ENCODE results near the gene EIF1AD. TPM values are rescaled to one million over a fixed set of nuclear protein-coding genes. Genes with fewer than 3 reads are reported as not detected.
A peak's percentile ranks its signal among the peaks of the same experiment; 100 is the strongest.

EIF1AD gene
- total RNA-seq, 1 donor from 2014 or later, result 50.6 TPM

- DNase-seq (ENCODE audit: extremely low spot score in 2 of 2), result no peak
- Histone ChIP-seq H3K36me3 (peaks cover 5 to 51% of the 10 kb centered on the region in 2 donors), H3K9me3 (no peaks in the 10 kb centered on the region), H3K4me1 (no peaks in the 10 kb centered on the region), H3K27me3 (no peaks in the 10 kb centered on the region), H3K4me3 (no peak overlapping the region), H3K27ac (no peak overlapping the region)
- TF ChIP-seq POLR2AphosphoS5 (IDR thresholded peaks at IDR 0.05; ENCODE audit: insufficient read depth in 1 of 2, low read depth in 1 of 2) (no peak), CTCF (IDR thresholded peaks at IDR 0.05) (no peak), POLR2A (IDR thresholded peaks at IDR 0.05) (no peak)
- intact Hi-C loops (cut with DNase I), result no loop called here
These were observed 29.8 kb downstream of the EIF1AD start for GRCh38 chr11:65972116-65972515.

- no peaks in the 10 kb centered on the region for H3K9me3 ChIP-seq
- DNase-seq (ENCODE audit: extremely low spot score in 2 of 2), result no peak
- TF ChIP-seq POLR2A (IDR thresholded peaks at IDR 0.05), result no peak
- TF ChIP-seq CTCF (IDR thresholded peaks at IDR 0.05), result no peak
- TF ChIP-seq POLR2AphosphoS5 (IDR thresholded peaks at IDR 0.05; ENCODE audit: insufficient read depth in 1 of 2, low read depth in 1 of 2), result no peak
- H3K4me1 ChIP-seq, result peaks cover 8% of the 10 kb centered on the region
- no peaks in the 10 kb centered on the region for H3K27me3 ChIP-seq
- H3K27ac ChIP-seq, result no peak overlapping the region
- intact Hi-C loops (cut with DNase I), result no loop called here
- peaks cover 5 to 66% of the 10 kb centered on the region in 2 donors for H3K36me3 ChIP-seq
- H3K4me3 ChIP-seq, result no peak overlapping the region
These were observed 33.1 kb downstream of the EIF1AD start for GRCh38 chr11:65968600-65969482.

GRCh38 chr11:65967329-65967934 is 34.5 kb downstream of the EIF1AD start:
- no peak overlapping the region for H3K4me3 ChIP-seq
- peaks cover 5 to 66% of the 10 kb centered on the region in 2 donors for H3K36me3 ChIP-seq
- H3K4me1 ChIP-seq, result peaks cover 22% of the 10 kb centered on the region
- H3K27ac ChIP-seq, result no peak overlapping the region
- H3K27me3 ChIP-seq, result no peaks in the 10 kb centered on the region
- TF ChIP-seq POLR2A (IDR thresholded peaks at IDR 0.05) (no peak), CTCF (IDR thresholded peaks at IDR 0.05) (no peak), POLR2AphosphoS5 (IDR thresholded peaks at IDR 0.05; ENCODE audit: insufficient read depth in 1 of 2, low read depth in 1 of 2) (no peak)
- no peaks in the 10 kb centered on the region for H3K9me3 ChIP-seq
- intact Hi-C loops (cut with DNase I), result no loop called here
- DNase-seq (ENCODE audit: extremely low spot score in 2 of 2), result peak in 1 of 2 donors; percentile 67

GRCh38 chr11:65965986-65966762 is 35.8 kb downstream of the EIF1AD start:
- Histone ChIP-seq H3K4me1 (peaks cover 27% of the 10 kb centered on the region), H3K9me3 (no peaks in the 10 kb centered on the region), H3K4me3 (no peak overlapping the region), H3K27ac (no peak overlapping the region), H3K36me3 (peaks cover 5 to 66% of the 10 kb centered on the region in 2 donors), H3K27me3 (no peaks in the 10 kb centered on the region)
- TF ChIP-seq CTCF (IDR thresholded peaks at IDR 0.05) (no peak), POLR2AphosphoS5 (IDR thresholded peaks at IDR 0.05; ENCODE audit: insufficient read depth in 1 of 2, low read depth in 1 of 2) (no peak), POLR2A (IDR thresholded peaks at IDR 0.05) (no peak)
- no peak for DNase-seq (ENCODE audit: extremely low spot score in 2 of 2)
- intact Hi-C loops (cut with DNase I), result no loop called here

All from vagina (tissue), 2 donors.